HepG2 (cell line): ENCODE data around the gene RAB2B. TPM values are rescaled to one million over a fixed set of nuclear protein-coding genes. Genes with fewer than 3 reads are reported as not detected.

Source experiments
- ELF4 ChIP-seq: sonication (generic); formaldehyde crosslinking; IDR thresholded peaks from 2 replicates; pipeline ENCODE4 v1.5.0; 2020; ENCODE audit warnings: missing genetic modification reagents, mild to moderate bottlenecking, moderate library complexity, borderline replicate concordance
- ETV5 ChIP-seq: IDR thresholded peaks from 2 replicates; pipeline ENCODE4 v1.6.1; 2018; ENCODE audit warnings: missing biosample characterization, missing genetic modification reagents, inconsistent platforms, borderline replicate concordance
- FOXC1 ChIP-seq: sonication (generic); formaldehyde crosslinking; IDR thresholded peaks from 2 replicates; pipeline ENCODE4 v1.8.0; 2022; ENCODE audit warnings: mild to moderate bottlenecking, missing genetic modification reagents, borderline replicate concordance
- HES4 ChIP-seq: sonication (generic); formaldehyde crosslinking; IDR thresholded peaks from 2 replicates; pipeline ENCODE4 v1.9.0; 2021; ENCODE audit warnings: mild to moderate bottlenecking, missing genetic modification reagents, borderline replicate concordance
- HINFP ChIP-seq: sonication (generic); formaldehyde crosslinking; IDR thresholded peaks from 2 replicates; pipeline ENCODE4 v1.4.0; 2020; ENCODE audit warnings: low read depth, mild to moderate bottlenecking, missing genetic modification reagents
- HOMEZ ChIP-seq: IDR thresholded peaks from 2 replicates; pipeline ENCODE4 v1.6.1; 2016; ENCODE audit warnings: low read depth
- MED13 ChIP-seq: sonication (generic); formaldehyde crosslinking; IDR thresholded peaks from 2 replicates; pipeline ENCODE4 v1.5.0; 2020; ENCODE audit warnings: missing genetic modification reagents
- NFAT5 ChIP-seq: sonication (generic); formaldehyde crosslinking; IDR thresholded peaks from 2 replicates; pipeline ENCODE4 v1.4.0; 2020; ENCODE audit warnings: missing genetic modification reagents
- NPAS2 ChIP-seq: sonication (generic); formaldehyde crosslinking; IDR thresholded peaks from 2 replicates; pipeline ENCODE4 v1.8.0; 2022; ENCODE audit warnings: mild to moderate bottlenecking, missing genetic modification reagents, borderline replicate concordance
- PAF1 ChIP-seq: IDR thresholded peaks from 2 replicates; pipeline ENCODE4 v1.6.1; 2016; ENCODE audit warnings: missing genetic modification reagents, missing compliant biosample characterization
- TAF15 ChIP-seq: fragments of 200-400 bp; formaldehyde crosslinking; IDR thresholded peaks from one replicate; pipeline ENCODE4 v1.6.1; 2018; ENCODE audit warnings: mild to moderate bottlenecking, low read depth, low read length; ENCODE audit not compliant: poor library complexity, severe bottlenecking
- ZBTB42 ChIP-seq: sonication (generic); formaldehyde crosslinking; IDR thresholded peaks from 2 replicates; pipeline ENCODE4 v1.5.0; 2020; ENCODE audit warnings: mild to moderate bottlenecking, missing genetic modification reagents
- ZGPAT ChIP-seq: IDR thresholded peaks from 2 replicates; pipeline ENCODE4 v1.6.1; 2016; ENCODE audit warnings: mild to moderate bottlenecking
- ZNF205 ChIP-seq: IDR thresholded peaks from 2 replicates; pipeline ENCODE4 v1.6.1; 2018; ENCODE audit warnings: missing biosample characterization, missing genetic modification reagents
- ZSCAN5A ChIP-seq: sonication (generic); formaldehyde crosslinking; IDR thresholded peaks from 2 replicates; pipeline ENCODE4 v1.8.0; 2022; ENCODE audit warnings: mild to moderate bottlenecking, missing genetic modification reagents, borderline replicate concordance
- ZZZ3 ChIP-seq: sonication (generic); formaldehyde crosslinking; IDR thresholded peaks from 2 replicates; pipeline ENCODE4 v1.4.0; 2020; ENCODE audit warnings: missing genetic modification reagents, mild to moderate bottlenecking, borderline replicate concordance
- polyA plus RNA-seq, 8 experiments: library from polyadenylated mRNA; depleted of rRNA in 3 of 8; stranded (reverse) in 7 of 8; unstranded in 1 of 8; fragments of >200 nt; fragmentation: Illumina TruSeq in 4 of 8; extraction: Trizol in 4 of 8; gene quantifications; 2 replicates each; pipeline versions ENCODE4 v1.2.1 to v1.2.3, GENCODE V29; 2011 to 2016; ENCODE audit warnings: low read depth in 4 of 8, missing spikeins in 1 of 8, mixed read lengths in 1 of 8; ENCODE audit not compliant: insufficient read depth in 1 of 8
- total RNA-seq, 5 experiments: library from RNA; depleted of rRNA; stranded (reverse); fragments of >200 nt; fragmentation: Illumina TruSeq; extraction: Trizol; gene quantifications; 2 replicates each; pipeline ENCODE4 v1.2.3, GENCODE V29; 2016; ENCODE audit warnings: low read depth in 1 of 5

Gene RAB2B
- total and polyA plus RNA-seq, 2 of the 13 experiments (the other 11 are each of a cell fraction or from before 2014, with no cell fraction given) = 36.0 to 60.6 TPM

- TF ChIP-seq ZGPAT (CRISPR knock-in tag) (peak; percentile 91), TAF15 (peak; percentile 96), ZZZ3 (peak; percentile 99), HINFP (no peak), ETV5 (CRISPR knock-in tag) (peak; percentile 82; the same call in 1 of the 2 replicates), ELF4 (peak; percentile 49; the same call in 1 of the 2 replicates), ZSCAN5A (CRISPR knock-in tag) (no peak), PAF1 (CRISPR knock-in tag) (peak; percentile 93; the same call in 1 of the 2 replicates), MED13 (CRISPR knock-in tag) (0 out of 2 replicates have a peak, but pooled peaks have one; percentile 72), FOXC1 (CRISPR knock-in tag) (peak; percentile 46; the same call in 1 of the 2 replicates), ZNF205 (peak; percentile 96), NPAS2 (CRISPR knock-in tag) (no peak), HES4 (no peak), HOMEZ (CRISPR knock-in tag) (peak; percentile 62; the same call in 1 of the 2 replicates), ZBTB42 (no peak), NFAT5 (CRISPR knock-in tag) (peak; percentile 76)
These were observed 39.5 kb downstream of the RAB2B start (continued) for GRCh38 chr14:21437063-21437901.
